Uterus (tissue), 4 donors: Measurements from ENCODE around the gene CLPSL1. TPM values are rescaled to one million over a fixed set of nuclear protein-coding genes. Genes with fewer than 3 reads are reported as not detected.
"Not testable (repeated sequence)": the region's sequence is repeated elsewhere in the genome, so short reads cannot be mapped to it uniquely, and the experiment has no call there.

Source experiments
- DNase-seq, 2 donors: peaks; one replicate each; pipeline ENCODE4 v3.0.0-alpha.2; 2019 to 2020
- H3K27ac ChIP-seq, 2 donors: fragments of 200-600 bp; sonication (generic); 1 replicate in 1 of 2; 2 replicates in 1 of 2; pipeline ENCODE4 v1.5.1; 2016 to 2018
- H3K27me3 ChIP-seq, 2 donors: fragments of 200-600 bp; sonication (generic); one replicate each; pipeline ENCODE4 v1.5.1; 2018 to 2019; ENCODE audit warnings: control low read depth in 1 of 2
- H3K36me3 ChIP-seq, 2 donors: fragments of 200-600 bp; sonication (generic); one replicate each; pipeline ENCODE4 v1.5.1; 2019; ENCODE audit warnings: control low read depth in 1 of 2
- H3K4me1 ChIP-seq, 2 donors: fragments of 200-600 bp; sonication (generic); one replicate each; pipeline ENCODE4 v1.5.1; 2018 to 2019; ENCODE audit warnings: control low read depth in 1 of 2
- H3K4me3 ChIP-seq, 2 donors: fragments of 200-600 bp; sonication (generic); 1 replicate in 1 of 2; 2 replicates in 1 of 2; pipeline ENCODE4 v1.5.1; 2018 to 2019; ENCODE audit warnings: mild to moderate bottlenecking in 1 of 2
- H3K9me3 ChIP-seq, 2 donors: fragments of 200-600 bp; sonication (generic); one replicate each; pipeline ENCODE4 v1.5.1; 2019; ENCODE audit warnings: control low read depth in 1 of 2
- CTCF ChIP-seq, 4 experiments: fragments of 200-600 bp in 2 of 4; fragments of 450-650 bp in 2 of 4; sonication (generic) in 2 of 4; IDR thresholded peaks; one replicate each; pipeline ENCODE4 v1.5.1; 2016 to 2019; ENCODE audit warnings: antibody characterized with exemption in 4 of 4, mild to moderate bottlenecking in 2 of 4, moderate library complexity in 1 of 4
- POLR2A ChIP-seq, 2 donors: fragments of 450-650 bp; IDR thresholded peaks; one replicate each; pipeline ENCODE4 v1.6.1; 2016; ENCODE audit warnings: antibody characterized with exemption in 2 of 2, mild to moderate bottlenecking in 1 of 2, moderate library complexity in 1 of 2
- intact Hi-C: fragments of 100-400 bp; cut with DNase I; formaldehyde crosslinking; loops from one replicate; pipeline ENCODE4 v1.15.1; 2023; ENCODE audit warnings: low total_unique reads
- total RNA-seq, 4 donors: library from RNA; depleted of rRNA in 3 of 4; stranded (reverse); fragments of >200 nt in 3 of 4; gene quantifications; one replicate each; pipeline versions ENCODE4 v1.1.0 to v1.2.4, GENCODE V29; 2014 to 2023
- donor health status: DM: yes; HTN: yes; CAD: no.

CLPSL1 gene
- total RNA-seq, result not detected

- Histone ChIP-seq H3K36me3 (no peaks in the 10 kb centered on the region), H3K27me3 (no peaks in the 10 kb centered on the region), H3K9me3 (no peaks in the 10 kb centered on the region), H3K27ac (no peak within 1 kb of the TSS), H3K4me1 (peaks cover 0 to 3% of the 10 kb centered on the region in 2 donors), H3K4me3 (no peak within 1 kb of the TSS)
- no peak for DNase-seq
- intact Hi-C loops, result no loop called here
- no peak for TF ChIP-seq POLR2A (IDR thresholded peaks at IDR 0.05)
- no peak for TF ChIP-seq CTCF (IDR thresholded peaks at IDR 0.05)
Observed at GRCh38 chr6:35780719-35781118, at the start of gene CLPSL1. Gene CLPSL1, plus strand, starts transcription at chr6:35781019. Its CDS starts 92 bp downstream, at chr6:35781111.

- DNase-seq, result peak; percentile 98 to 99
- no peaks in the 10 kb centered on the region for H3K9me3 ChIP-seq
- H3K4me1 ChIP-seq, result peaks cover 27 to 31% of the 10 kb centered on the region in 2 donors
- peak overlapping the region; percentile 98 to 100 for H3K27ac ChIP-seq
- intact Hi-C loops, result loop anchor here (5.0 kb wide), 1 partner anchor 129 kb away; no protein-coding TSS in a partner anchor
- TF ChIP-seq CTCF (IDR thresholded peaks at IDR 0.05), result no peak
- TF ChIP-seq POLR2A (IDR thresholded peaks at IDR 0.05), result peak; percentile 86 to 92
- no peaks in the 10 kb centered on the region for H3K36me3 ChIP-seq
- H3K27me3 ChIP-seq, result no peaks in the 10 kb centered on the region
- H3K4me3 ChIP-seq, result peak overlapping the region; percentile 55 to 66
Observed at GRCh38 chr6:35731414-35731735, 49.4 kb upstream of the CLPSL1 start.

GRCh38 chr6:35731736-35732532, 48.9 kb upstream of the CLPSL1 start:
- H3K4me3 ChIP-seq, result peak overlapping the region; percentile 55 to 66
- no peaks in the 10 kb centered on the region for H3K27me3 ChIP-seq
- H3K4me1 ChIP-seq, result peaks cover 25 to 27% of the 10 kb centered on the region in 2 donors
- TF ChIP-seq POLR2A (IDR thresholded peaks at IDR 0.05) (peak; percentile 44 to 48), CTCF (IDR thresholded peaks at IDR 0.05) (peak in 3 of 4 experiments; percentile 15 to 27 (median 19))
- DNase-seq, result peak; percentile 98 to 99
- intact Hi-C loops, result loop anchor here (5.0 kb wide), 1 partner anchor 130 kb away; no protein-coding TSS in a partner anchor
- no peaks in the 10 kb centered on the region for H3K9me3 ChIP-seq
- peak overlapping the region; percentile 98 to 100 for H3K27ac ChIP-seq
- H3K36me3 ChIP-seq, result no peaks in the 10 kb centered on the region

- no peaks in the 10 kb centered on the region for H3K9me3 ChIP-seq
- H3K4me1 ChIP-seq, result peaks cover 21 to 25% of the 10 kb centered on the region in 2 donors
- H3K27ac ChIP-seq, result peak overlapping the region; percentile 98 to 100
- H3K36me3 ChIP-seq, result no peaks in the 10 kb centered on the region
- H3K4me3 ChIP-seq, result no peak overlapping the region
- DNase-seq, result no peak
- no peak for TF ChIP-seq POLR2A (IDR thresholded peaks at IDR 0.05)
- TF ChIP-seq CTCF (IDR thresholded peaks at IDR 0.05), result no peak
- intact Hi-C loops, result loop anchor here (5.0 kb wide), 1 partner anchor 131 kb away; no protein-coding TSS in a partner anchor
- no peaks in the 10 kb centered on the region for H3K27me3 ChIP-seq
Observed at GRCh38 chr6:35733633-35734032, 47.2 kb upstream of the CLPSL1 start.

GRCh38 chr6:35734319-35734718, 46.5 kb upstream of the CLPSL1 start:
- H3K4me3 ChIP-seq, H3K9me3 ChIP-seq, H3K27me3 ChIP-seq, H3K36me3 ChIP-seq, DNase-seq: not testable (repeated sequence)
- Histone ChIP-seq H3K27ac (peak overlapping the region; percentile 98 to 100), H3K4me1 (peaks cover 14 to 18% of the 10 kb centered on the region in 2 donors)
- intact Hi-C loops, result loop anchor here (5.0 kb wide), 1 partner anchor 132 kb away; no protein-coding TSS in a partner anchor
